IPS-18a (cell line): ENCODE results near the gene SCAF4.
A peak's percentile ranks its signal among the peaks of the same experiment; 100 is the strongest.
"Not testable (repeated sequence)": the region's sequence is repeated elsewhere in the genome, so short reads cannot be mapped to it uniquely, and the experiment has no call there.

Experiments
- H3K27ac ChIP-seq: one replicate; pipeline ENCODE4 v1.5.1; 2013; ENCODE audit warnings: low read length
- H3K27me3 ChIP-seq: one replicate; pipeline ENCODE4 v1.6.1; 2013; ENCODE audit warnings: mild to moderate bottlenecking, low read length; ENCODE audit not compliant: control insufficient read depth, insufficient read depth
- H3K36me3 ChIP-seq: one replicate; pipeline ENCODE4 v1.6.1; 2013; ENCODE audit warnings: low read depth, low read length; ENCODE audit not compliant: control insufficient read depth
- H3K4me1 ChIP-seq: one replicate; pipeline ENCODE4 v1.6.1; 2013; ENCODE audit warnings: low read depth, low read length; ENCODE audit not compliant: control insufficient read depth
- H3K4me3 ChIP-seq: one replicate; pipeline ENCODE4 v1.5.1; 2013; ENCODE audit warnings: low read length
- H3K9ac ChIP-seq: one replicate; pipeline ENCODE4 v1.6.1; 2013; ENCODE audit warnings: mild to moderate bottlenecking, low read length, moderate library complexity
- H3K9me3 ChIP-seq: one replicate; pipeline ENCODE4 v1.6.1; 2013; ENCODE audit warnings: low read depth, low read length; ENCODE audit not compliant: control insufficient read depth

Gene SCAF4, protein sequence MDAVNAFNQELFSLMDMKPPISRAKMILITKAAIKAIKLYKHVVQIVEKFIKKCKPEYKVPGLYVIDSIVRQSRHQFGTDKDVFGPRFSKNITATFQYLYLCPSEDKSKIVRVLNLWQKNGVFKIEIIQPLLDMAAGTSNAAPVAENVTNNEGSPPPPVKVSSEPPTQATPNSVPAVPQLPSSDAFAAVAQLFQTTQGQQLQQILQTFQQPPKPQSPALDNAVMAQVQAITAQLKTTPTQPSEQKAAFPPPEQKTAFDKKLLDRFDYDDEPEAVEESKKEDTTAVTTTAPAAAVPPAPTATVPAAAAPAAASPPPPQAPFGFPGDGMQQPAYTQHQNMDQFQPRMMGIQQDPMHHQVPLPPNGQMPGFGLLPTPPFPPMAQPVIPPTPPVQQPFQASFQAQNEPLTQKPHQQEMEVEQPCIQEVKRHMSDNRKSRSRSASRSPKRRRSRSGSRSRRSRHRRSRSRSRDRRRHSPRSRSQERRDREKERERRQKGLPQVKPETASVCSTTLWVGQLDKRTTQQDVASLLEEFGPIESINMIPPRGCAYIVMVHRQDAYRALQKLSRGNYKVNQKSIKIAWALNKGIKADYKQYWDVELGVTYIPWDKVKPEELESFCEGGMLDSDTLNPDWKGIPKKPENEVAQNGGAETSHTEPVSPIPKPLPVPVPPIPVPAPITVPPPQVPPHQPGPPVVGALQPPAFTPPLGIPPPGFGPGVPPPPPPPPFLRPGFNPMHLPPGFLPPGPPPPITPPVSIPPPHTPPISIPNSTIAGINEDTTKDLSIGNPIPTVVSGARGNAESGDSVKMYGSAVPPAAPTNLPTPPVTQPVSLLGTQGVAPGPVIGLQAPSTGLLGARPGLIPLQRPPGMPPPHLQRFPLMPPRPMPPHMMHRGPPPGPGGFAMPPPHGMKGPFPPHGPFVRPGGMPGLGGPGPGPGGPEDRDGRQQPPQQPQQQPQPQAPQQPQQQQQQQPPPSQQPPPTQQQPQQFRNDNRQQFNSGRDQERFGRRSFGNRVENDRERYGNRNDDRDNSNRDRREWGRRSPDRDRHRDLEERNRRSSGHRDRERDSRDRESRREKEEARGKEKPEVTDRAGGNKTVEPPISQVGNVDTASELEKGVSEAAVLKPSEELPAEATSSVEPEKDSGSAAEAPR

DNA sequence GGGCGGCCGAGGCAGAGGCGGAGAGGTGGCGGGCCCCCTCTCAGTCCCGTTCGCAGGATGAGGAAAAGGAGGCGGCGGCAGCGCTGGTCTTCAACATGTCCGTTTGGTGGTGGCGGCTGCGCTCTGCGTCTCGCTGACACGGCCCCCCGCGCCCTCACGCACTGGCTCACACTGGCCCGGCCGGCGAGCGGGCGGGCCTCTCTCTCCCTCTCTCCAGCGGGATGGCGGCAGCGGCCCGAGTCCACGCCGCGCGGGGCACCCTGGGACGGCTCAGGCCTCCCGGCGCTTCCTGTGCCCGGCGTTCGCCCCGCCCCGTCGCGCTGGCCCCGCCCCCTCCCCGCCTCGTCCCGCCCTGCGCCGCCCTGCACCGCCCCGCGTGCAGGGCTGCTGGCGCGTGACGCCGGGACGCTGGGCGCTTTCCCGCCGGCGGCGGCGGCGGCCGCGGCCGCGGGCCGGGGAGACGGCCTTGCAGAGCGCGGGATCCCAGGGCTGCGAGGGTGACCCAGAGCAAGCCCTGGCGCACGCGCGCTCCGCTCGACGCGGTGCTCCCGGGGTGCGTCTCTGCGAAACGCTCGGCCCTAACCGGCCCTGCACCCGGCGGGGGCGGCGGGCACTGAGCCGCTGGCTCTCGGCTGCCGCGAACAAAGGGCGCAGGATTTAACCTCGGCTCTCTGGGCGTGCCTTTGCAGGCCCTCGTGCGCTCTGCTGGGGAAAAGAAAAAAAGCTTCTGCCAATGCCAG is at the start of gene SCAF4:
TSS of gene SCAF4 (minus strand) at position 262 of the 740 bp plus-strand sequence. CDS start 426 bp downstream, outside the sequence.
- Histone ChIP-seq H3K9ac (peak within 1 kb of the TSS; percentile 95), H3K9me3 (no peaks in the 10 kb centered on the region), H3K27me3 (no peaks in the 10 kb centered on the region), H3K36me3 (no peaks in the 10 kb centered on the region), H3K27ac (peak within 1 kb of the TSS; percentile 92), H3K4me3 (peak within 1 kb of the TSS; percentile 86), H3K4me1 (peaks cover 30% of the 10 kb centered on the region)

DNA sequence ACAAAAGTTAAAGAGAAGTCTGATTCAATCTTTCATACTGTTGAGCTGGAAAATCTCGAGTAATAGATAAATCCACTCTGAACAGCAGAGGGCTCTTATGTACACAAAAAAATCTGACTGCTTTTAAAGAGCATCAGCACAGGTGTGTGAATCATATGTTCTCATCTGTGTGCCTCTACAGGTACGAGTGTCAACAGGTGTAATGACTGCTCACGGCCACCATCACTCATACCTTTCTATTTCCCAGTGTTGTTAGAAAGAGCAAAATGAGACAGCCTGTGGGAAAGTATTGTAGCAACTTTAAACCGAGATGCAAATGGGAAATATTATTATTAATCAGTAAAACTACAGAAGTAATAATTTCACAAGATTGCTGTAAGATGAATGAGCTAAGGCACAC is 49.0 kb upstream of the SCAF4 start:
- no peak overlapping the region for H3K27ac ChIP-seq

DNA sequence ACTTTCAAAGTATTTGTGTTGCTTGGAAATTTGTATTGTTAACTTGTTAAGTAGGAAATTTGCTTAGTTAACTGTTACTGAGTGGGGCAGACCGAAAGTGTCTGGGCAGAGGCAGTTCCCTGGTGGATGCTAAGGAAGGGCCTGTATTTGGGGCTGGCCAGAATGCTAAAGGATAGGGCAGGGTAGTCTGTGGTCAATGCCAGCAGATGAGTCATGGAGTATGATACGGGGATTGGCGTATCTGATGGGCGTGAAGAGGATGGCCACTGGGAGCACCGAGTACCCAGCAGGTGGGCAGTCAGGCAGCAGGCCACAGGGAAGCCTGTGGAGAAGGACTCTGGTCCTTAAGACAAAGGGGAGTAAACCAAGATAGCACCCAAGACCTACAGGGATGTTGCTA is 46.6 kb upstream of the SCAF4 start:
- H3K27me3 ChIP-seq = no peaks in the 10 kb centered on the region
- no peak overlapping the region for H3K9ac ChIP-seq
- no peaks in the 10 kb centered on the region for H3K9me3 ChIP-seq
- no peak overlapping the region for H3K27ac ChIP-seq
- H3K4me1 ChIP-seq = no peaks in the 10 kb centered on the region
- H3K36me3 ChIP-seq = no peaks in the 10 kb centered on the region
- no peak overlapping the region for H3K4me3 ChIP-seq

More for the DNA sequence above, 49.0 kb upstream of the SCAF4 start:
- H3K9ac ChIP-seq = no peak overlapping the region
- no peaks in the 10 kb centered on the region for H3K9me3 ChIP-seq
- no peaks in the 10 kb centered on the region for H3K36me3 ChIP-seq
- H3K27me3 ChIP-seq = no peaks in the 10 kb centered on the region
- no peak overlapping the region for H3K4me3 ChIP-seq
- no peaks in the 10 kb centered on the region for H3K4me1 ChIP-seq

DNA sequence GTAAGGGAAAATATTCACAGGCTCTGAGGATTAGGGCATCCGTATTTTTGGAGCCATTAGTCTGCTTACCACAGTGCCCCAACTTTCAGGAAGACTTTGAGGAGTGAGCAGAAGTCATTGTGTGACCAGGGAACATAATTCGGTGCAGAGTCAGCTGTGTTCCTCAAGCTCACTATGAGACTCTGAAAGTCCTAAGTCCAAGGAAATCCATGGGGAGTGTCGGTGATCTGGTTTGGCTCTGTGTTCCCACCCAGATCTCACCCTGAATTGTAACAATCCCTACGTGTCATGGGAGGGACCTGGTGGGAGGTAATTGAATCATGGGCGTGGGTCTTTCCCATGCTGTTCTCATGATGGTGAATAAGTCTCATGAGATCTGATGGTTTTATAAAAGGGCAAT is 45.9 kb upstream of the SCAF4 start:
- no peaks in the 10 kb centered on the region for H3K4me1 ChIP-seq
- H3K9me3 ChIP-seq = no peaks in the 10 kb centered on the region
- H3K27ac ChIP-seq = no peak overlapping the region
- H3K27me3 ChIP-seq = no peaks in the 10 kb centered on the region
- no peaks in the 10 kb centered on the region for H3K36me3 ChIP-seq
- no peak overlapping the region for H3K4me3 ChIP-seq
- no peak overlapping the region for H3K9ac ChIP-seq

DNA sequence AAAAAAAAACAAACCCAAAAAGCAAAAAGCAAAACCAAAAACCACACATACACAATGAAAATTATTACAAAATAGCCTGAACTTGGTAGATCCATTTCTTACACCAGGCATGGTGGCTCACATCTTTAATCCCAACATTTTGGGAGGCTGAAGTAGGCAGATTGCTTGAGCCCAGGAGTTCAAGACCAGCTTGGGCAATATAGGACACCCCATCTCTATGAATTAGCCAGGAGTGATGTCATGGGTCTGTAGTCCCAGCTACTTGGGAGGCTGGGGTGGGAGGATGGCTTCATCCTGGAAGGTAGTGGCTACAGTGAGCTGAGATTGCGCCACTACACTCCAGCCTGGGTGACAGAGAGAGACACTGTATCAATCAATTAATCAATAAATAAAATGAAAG is 42.1 kb upstream of the SCAF4 start:
- Histone ChIP-seq H3K36me3 (no peaks in the 10 kb centered on the region), H3K9ac (no peak overlapping the region), H3K4me3 (no peak overlapping the region), H3K27ac (no peak overlapping the region), H3K9me3 (no peaks in the 10 kb centered on the region), H3K27me3 (no peaks in the 10 kb centered on the region), H3K4me1 (no peaks in the 10 kb centered on the region)

DNA sequence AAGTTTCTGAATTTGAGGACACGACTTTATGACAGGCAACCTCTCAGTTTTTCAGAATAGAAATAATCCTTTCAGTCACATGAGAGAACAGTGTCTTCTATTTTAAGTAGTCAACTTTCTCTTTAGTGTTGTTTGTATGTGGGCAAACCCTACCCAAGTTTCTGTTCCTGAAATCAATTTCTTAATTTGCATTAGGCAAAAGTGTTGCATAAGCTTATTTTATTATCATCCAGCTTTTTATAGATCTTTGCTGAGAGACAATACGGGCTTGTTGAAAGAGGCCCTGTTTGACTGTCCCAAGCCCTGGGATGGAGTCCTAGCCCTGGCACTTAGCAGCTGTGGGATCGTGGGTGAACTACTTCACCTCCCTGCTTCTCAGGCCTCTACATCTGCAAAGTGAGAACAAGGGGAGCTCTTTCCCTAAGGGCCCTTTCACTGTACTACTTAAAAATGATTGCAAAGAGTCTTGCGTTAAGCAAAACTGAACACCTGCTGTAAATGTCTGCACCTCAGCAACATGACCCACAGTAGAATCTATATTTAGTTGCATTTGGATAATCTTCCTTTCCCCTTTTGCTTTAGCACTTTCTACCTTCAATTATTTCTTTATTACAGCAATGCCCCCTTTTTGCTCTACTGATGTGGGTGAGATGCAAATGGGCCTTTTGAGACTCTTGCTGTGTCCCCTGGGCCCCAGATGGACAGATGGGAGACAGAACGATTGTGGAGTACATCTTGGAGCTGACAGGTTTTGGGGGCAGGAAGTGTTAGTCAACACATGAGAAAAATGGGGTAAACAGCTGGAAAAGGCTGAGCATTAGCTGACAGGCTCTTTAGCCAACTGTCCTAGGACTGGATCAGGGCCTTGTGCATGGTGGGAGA is 41.0 kb upstream of the SCAF4 start:
- Histone ChIP-seq H3K9ac (no peak overlapping the region), H3K4me1 (no peaks in the 10 kb centered on the region), H3K27me3 (no peaks in the 10 kb centered on the region), H3K9me3 (no peaks in the 10 kb centered on the region), H3K27ac (no peak overlapping the region), H3K4me3 (no peak overlapping the region), H3K36me3 (no peaks in the 10 kb centered on the region)

DNA sequence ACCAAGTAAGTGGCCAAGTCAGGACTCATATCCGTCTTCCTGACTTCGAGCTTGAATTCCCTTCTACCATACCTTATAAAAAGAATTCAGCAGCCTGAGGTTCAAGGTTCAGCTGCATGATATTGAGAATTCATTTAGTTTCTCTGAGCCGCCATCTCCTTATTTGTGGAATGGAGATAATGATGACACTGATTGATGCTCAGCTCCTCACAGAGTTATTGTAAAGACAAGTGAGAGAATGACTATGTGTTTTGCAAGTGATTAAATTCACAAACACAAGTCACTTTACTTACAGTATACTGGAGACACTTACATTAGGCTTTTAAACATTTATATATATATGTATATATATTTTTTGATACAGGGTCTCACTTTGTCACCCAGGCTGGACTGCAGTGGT is 39.8 kb upstream of the SCAF4 start:
- Histone ChIP-seq H3K4me1 (no peaks in the 10 kb centered on the region), H3K9me3 (no peaks in the 10 kb centered on the region), H3K9ac (no peak overlapping the region), H3K36me3 (no peaks in the 10 kb centered on the region), H3K27me3 (no peaks in the 10 kb centered on the region), H3K4me3 (no peak overlapping the region), H3K27ac (no peak overlapping the region)

DNA sequence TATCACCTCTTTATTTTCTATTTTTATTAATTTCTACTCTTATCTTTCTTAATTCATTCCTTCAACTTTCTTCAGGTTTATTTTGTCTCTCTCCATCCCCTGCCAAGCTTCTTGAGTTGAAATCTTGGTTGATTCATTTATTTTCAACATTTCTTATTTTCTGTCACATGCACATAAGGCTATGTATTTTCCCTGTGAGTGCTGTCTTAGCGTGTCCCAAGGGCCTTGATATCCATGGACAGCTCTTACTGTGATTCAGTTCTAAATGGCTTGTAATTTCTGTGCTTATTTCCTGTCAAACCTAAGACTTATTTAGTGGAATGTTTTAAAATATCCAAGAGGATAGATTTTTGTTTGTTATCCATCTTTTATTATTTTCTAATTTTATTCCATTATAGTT is 36.8 kb upstream of the SCAF4 start:
- Histone ChIP-seq H3K4me3 (no peak overlapping the region), H3K9ac (no peak overlapping the region)

DNA sequence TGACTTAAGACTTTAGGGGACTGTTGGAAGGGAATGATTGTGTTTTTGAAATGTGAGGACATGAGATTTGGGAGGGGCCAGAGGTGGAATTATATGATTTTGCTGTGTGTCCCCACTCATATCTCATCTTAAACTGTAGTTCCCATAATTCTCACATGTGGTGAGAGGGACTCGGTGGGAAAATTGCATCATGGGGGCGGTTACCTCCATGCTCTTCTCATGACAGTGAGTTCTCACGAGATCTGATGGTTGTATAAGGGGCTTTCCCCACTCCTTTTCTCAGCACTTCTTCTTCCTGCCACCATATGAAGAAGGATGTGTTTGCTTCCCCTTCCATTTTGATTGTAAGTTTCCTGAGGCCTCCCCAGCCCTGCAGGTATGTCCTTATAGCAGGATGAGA is 35.0 kb upstream of the SCAF4 start:
- H3K27me3 ChIP-seq = no peaks in the 10 kb centered on the region
- no peak overlapping the region for H3K27ac ChIP-seq
- no peaks in the 10 kb centered on the region for H3K4me1 ChIP-seq
- no peak overlapping the region for H3K4me3 ChIP-seq
- no peak overlapping the region for H3K9ac ChIP-seq
- no peaks in the 10 kb centered on the region for H3K36me3 ChIP-seq
- no peaks in the 10 kb centered on the region for H3K9me3 ChIP-seq

More for the DNA sequence above, 36.8 kb upstream of the SCAF4 start:
- Histone ChIP-seq H3K27ac (no peak overlapping the region), H3K27me3 (no peaks in the 10 kb centered on the region), H3K4me1 (no peaks in the 10 kb centered on the region), H3K36me3 (no peaks in the 10 kb centered on the region), H3K9me3 (no peaks in the 10 kb centered on the region)

DNA sequence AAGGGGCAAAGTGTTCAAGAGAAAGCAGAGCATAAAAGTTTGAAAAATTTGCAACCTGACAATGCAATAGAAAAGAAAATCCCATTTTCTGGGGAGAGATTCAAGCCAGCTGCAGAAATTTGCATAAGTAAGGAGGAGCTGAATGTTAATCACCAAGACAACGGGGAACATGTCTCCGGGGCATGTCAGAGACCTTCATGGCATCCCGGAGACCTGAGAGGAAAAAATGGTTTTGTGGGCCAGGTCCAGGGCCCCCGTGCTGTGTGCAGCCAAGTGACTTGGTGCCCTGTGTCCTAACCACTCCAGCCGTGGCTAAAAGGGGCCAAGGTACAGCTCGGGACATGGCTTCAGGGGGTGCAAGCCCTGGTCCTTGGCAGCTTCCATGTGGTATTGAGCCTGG is 33.9 kb upstream of the SCAF4 start:
- H3K27me3 ChIP-seq, H3K9ac ChIP-seq, H3K4me1 ChIP-seq, H3K9me3 ChIP-seq, H3K36me3 ChIP-seq, H3K27ac ChIP-seq, H3K4me3 ChIP-seq: not testable (repeated sequence)
